K562 (cell line): ENCODE measurements around the gene FNDC1. TPM values are rescaled to one million over a fixed set of nuclear protein-coding genes. Genes with fewer than 3 reads are reported as not detected.

ENCODE experiments used
- ATAC-seq: fragments of 200-7000 bp; cut with Tn5 transposase; 3 replicates; pipeline ENCODE4 v1.9.1; 2020; ENCODE audit warnings: moderate library complexity
- BruUV-seq: library from RNA; stranded (reverse); fragments of 400-500 nt; replicated peaks from 2 replicates; lab custom pipeline; 2021; lab: Mats Ljungman, UMichigan
- CTCF ChIA-PET: fragments of 300-600 bp; formaldehyde crosslinking; extraction: SDS; loops from one replicate; lab custom pipeline; 2021; ENCODE audit warnings: low intra/inter-chr PET ratio; lab: Yijun Ruan, JAX
- POLR2A ChIA-PET: fragments of 300-600, 350-650 bp; sonication (Branson Sonifier 250); formaldehyde crosslinking; extraction: SDS; loops from one replicate; lab custom pipeline; 2021; ENCODE audit warnings: antibody characterized with exemption, inconsistent platforms; lab: Yijun Ruan, JAX
- DNase-seq, 4 experiments: peaks; one replicate each; pipeline versions ENCODE4 v3.0.0 to v3.0.0-alpha.2; 2011 to 2018; ENCODE audit warnings: low spot score in 3 of 4, mixed read lengths in 3 of 4; ENCODE audit errors: extremely low read depth in 1 of 4
- FAIRE-seq: peaks from 2 replicates; lab custom pipeline; 2011; peaks lifted over from hg19 to GRCh38; lab: Jason Lieb, UNC
- H2AFZ ChIP-seq: 2 replicates; pipeline ENCODE4 v1.6.0; 2011; ENCODE audit warnings: low read depth, low read length, control low read depth, inconsistent platforms
- H3K27ac ChIP-seq: fragments of 200-600 bp; 3 replicates; pipeline ENCODE4 v1.8.0; 2011; ENCODE audit warnings: low read depth, mild to moderate bottlenecking, control low read depth, inconsistent platforms, low read length, moderate library complexity, mixed read lengths; ENCODE audit errors: extremely low read depth
- H3K27me3 ChIP-seq, 2 experiments: fragments of 300-600 bp in 1 of 2; 2 replicates in 1 of 2; 3 replicates in 1 of 2; pipeline versions ENCODE4 v1.6.0 to v1.8.0; 2011; ENCODE audit warnings: inconsistent platforms in 2 of 2, low read length in 2 of 2, mild to moderate bottlenecking in 1 of 2, mixed read lengths in 1 of 2, moderate library complexity in 1 of 2; ENCODE audit not compliant: control insufficient read depth in 2 of 2, insufficient read depth in 2 of 2
- H3K36me3 ChIP-seq: fragments of 300-600 bp; 3 replicates; pipeline ENCODE4 v1.8.0; 2011; ENCODE audit warnings: mild to moderate bottlenecking, low read length, inconsistent platforms; ENCODE audit not compliant: control insufficient read depth, insufficient read depth
- H3K4me1 ChIP-seq, 2 experiments: fragments of 200-600 bp in 1 of 2; replicated peaks in 1 of 2; 2 replicates in 1 of 2; 3 replicates in 1 of 2; pipeline versions ENCODE4 v1.5.1 to v1.8.0; 2011; ENCODE audit warnings: inconsistent platforms in 2 of 2, low read length in 2 of 2, mild to moderate bottlenecking in 1 of 2, mixed read lengths in 1 of 2, moderate library complexity in 1 of 2; ENCODE audit not compliant: control insufficient read depth in 2 of 2, insufficient read depth in 2 of 2
- H3K4me2 ChIP-seq: 2 replicates; pipeline ENCODE4 v1.6.1; 2011; ENCODE audit warnings: low read length, control low read depth, inconsistent platforms, mixed read lengths; ENCODE audit not compliant: insufficient read depth
- H3K4me3 ChIP-seq: fragments of 200-600 bp; sonication (generic), shearing (Covaris generic); 2 replicates; pipeline ENCODE4 v1.5.1; 2016; ENCODE audit warnings: control low read depth, inconsistent platforms
- H3K79me2 ChIP-seq: fragments of 200-600 bp; 3 replicates; pipeline ENCODE4 v1.8.0; 2011; ENCODE audit warnings: low read length, inconsistent platforms; ENCODE audit not compliant: control insufficient read depth, insufficient read depth
- H3K9ac ChIP-seq, 2 experiments: 2 replicates each; pipeline versions ENCODE4 v1.6.0 to v1.6.1; 2011; ENCODE audit warnings: low read depth in 2 of 2, low read length in 2 of 2, control low read depth in 1 of 2, inconsistent platforms in 1 of 2, mild to moderate bottlenecking in 1 of 2, mixed read lengths in 1 of 2; ENCODE audit not compliant: insufficient read depth in 1 of 2
- H3K9me1 ChIP-seq: one replicate; pipeline ENCODE4 v1.6.0; 2011; ENCODE audit warnings: inconsistent platforms, mild to moderate bottlenecking, low read length, moderate library complexity; ENCODE audit not compliant: control insufficient read depth, insufficient read depth
- H3K9me3 ChIP-seq: replicated peaks from 2 replicates; pipeline ENCODE4 v1.5.1; 2011; ENCODE audit warnings: low read depth, low read length, inconsistent platforms; ENCODE audit not compliant: control insufficient read depth, insufficient read depth
- H4K20me1 ChIP-seq: replicated peaks from 2 replicates; pipeline ENCODE4 v1.6.1; 2011; ENCODE audit warnings: low read length, inconsistent platforms, mixed read lengths; ENCODE audit not compliant: control insufficient read depth, insufficient read depth
- ARID2 ChIP-seq: fragments of 450-650 bp; IDR thresholded peaks from 2 replicates; pipeline ENCODE4 v1.6.1; 2017; ENCODE audit warnings: antibody characterized with exemption, mild to moderate bottlenecking
- ATF2 ChIP-seq: sonication (generic); formaldehyde crosslinking; IDR thresholded peaks from 2 replicates; pipeline ENCODE4 v1.8.1; 2022; ENCODE audit warnings: missing genetic modification reagents
- ATF4 ChIP-seq: fragments of 450-650 bp; formaldehyde crosslinking; IDR thresholded peaks from 2 replicates; pipeline ENCODE4 v1.4.0; 2022; ENCODE audit warnings: mild to moderate bottlenecking, moderate library complexity
- CBFB ChIP-seq: sonication (generic); formaldehyde crosslinking; IDR thresholded peaks from 2 replicates; pipeline ENCODE4 v1.4.0; 2020; ENCODE audit warnings: mild to moderate bottlenecking, missing genetic modification reagents
- ELF1 ChIP-seq: fragments of 200-800 bp; sonication (Bioruptor generic); IDR thresholded peaks from 2 replicates; pipeline ENCODE4 v1.6.1; 2016; ENCODE audit warnings: missing genetic modification characterization, missing compliant biosample characterization
- HNRNPL ChIP-seq: fragments of 200-400 bp; formaldehyde crosslinking; IDR thresholded peaks from 2 replicates; pipeline ENCODE4 v1.6.1; 2017; ENCODE audit warnings: low read depth, mild to moderate bottlenecking, low read length
- LEF1 ChIP-seq: fragments of 450-650 bp; IDR thresholded peaks from 2 replicates; pipeline ENCODE4 v1.6.1; 2016; ENCODE audit warnings: mild to moderate bottlenecking
- NKRF ChIP-seq: fragments of 450-650 bp; IDR thresholded peaks from 2 replicates; pipeline ENCODE4 v1.6.1; 2016; ENCODE audit warnings: borderline replicate concordance
- NONO ChIP-seq, 2 experiments: fragments of 200-400 bp in 1 of 2; fragments of 450-650 bp in 1 of 2; formaldehyde crosslinking in 1 of 2; IDR thresholded peaks; 2 replicates each; pipeline ENCODE4 v1.6.1; 2017; ENCODE audit warnings: low read depth in 2 of 2, mild to moderate bottlenecking in 2 of 2, moderate library complexity in 2 of 2, low read length in 1 of 2
- TEAD4 ChIP-seq, 2 experiments: sonication (generic) in 1 of 2; formaldehyde crosslinking in 1 of 2; IDR thresholded peaks; 2 replicates each; pipeline versions ENCODE4 v1.6.1 to v1.8.0; 2012 to 2022; ENCODE audit warnings: borderline replicate concordance in 1 of 2, inconsistent platforms in 1 of 2, low read length in 1 of 2, mild to moderate bottlenecking in 1 of 2, missing genetic modification reagents in 1 of 2
- ZBTB8A ChIP-seq: fragments of 450-650 bp; IDR thresholded peaks from 2 replicates; pipeline ENCODE4 v1.6.1; 2018; ENCODE audit warnings: mild to moderate bottlenecking, moderate library complexity; ENCODE audit not compliant: partially characterized antibody
- WGBS: fragments of 100-300 bp; shearing (Covaris generic); methylation state at CpG from one replicate; pipeline ENCODE4 v1.1.6; 2016; ENCODE audit warnings: low coverage, mixed read lengths; ENCODE audit not compliant: insufficient coverage; ENCODE audit errors: missing lambda C conversion rate; 5-methylcytosine and 5-hydroxymethylcytosine counted together
- in situ Hi-C: fragments of 300-500 bp; cut with MboI; formaldehyde crosslinking; loops from 4 replicates; pipeline ENCODE4 v1.15.0; 2018; ENCODE audit warnings: inconsistent platforms, mixed read lengths
- intact Hi-C: fragments of 100-400 bp; cut with micrococcal nuclease; formaldehyde crosslinking; loops from 2 replicates; pipeline ENCODE4 v1.14.2; 2022
- polyA plus RNA-seq, 8 experiments: library from polyadenylated mRNA; depleted of rRNA in 4 of 8; stranded (reverse) in 5 of 8; unstranded in 3 of 8; fragments of >200 nt; fragmentation: Nextera tagmentation in 2 of 8; fragmentation: Illumina TruSeq in 1 of 8; extraction: Ambion mirVana in 2 of 8; extraction: Trizol in 1 of 8; gene quantifications; 2 replicates each; pipeline versions ENCODE4 v1.2.1 to v1.2.3, GENCODE V29; 2011 to 2014; ENCODE audit warnings: inconsistent platforms in 1 of 8, missing spikeins in 1 of 8
- total RNA-seq, 7 experiments: library from RNA; depleted of rRNA in 6 of 7; stranded (reverse); fragments of >200 nt in 6 of 7; fragmentation: Illumina TruSeq in 2 of 7; extraction: Trizol in 2 of 7; gene quantifications; 2 replicates each; pipeline versions ENCODE4 v1.2.1 to v1.2.3, GENCODE V29; 2011 to 2021; ENCODE audit warnings: low replicate concordance in 1 of 7

FNDC1 gene
- total and polyA plus RNA-seq, 9 of the 15 experiments (the other 6 are each of a cell fraction or from before 2014, with no cell fraction given): not detected

GRCh38 chr6:159126590-159126989 is 42.6 kb upstream of the FNDC1 start (continued):
- TF ChIP-seq ATF2 (CRISPR knock-in tag): no peak
- TF ChIP-seq TEAD4 (IDR thresholded peaks at IDR 0.05; ENCODE audit: low read length): no peak
- TF ChIP-seq TEAD4 (CRISPR knock-in tag; IDR thresholded peaks at IDR 0.05; ENCODE audit: borderline replicate concordance): no peak
- TF ChIP-seq NKRF: no peak

GRCh38 chr6:159127701-159128100 is 41.5 kb upstream of the FNDC1 start:
- no peak overlapping the region for H3K4me3 ChIP-seq
- ChIA-PET CTCF (no interaction called here), POLR2A (interaction anchor here (0.7 kb wide), 1 partner anchor 9 kb away, joined by 3 read pairs; no protein-coding TSS in a partner anchor)
- intact Hi-C loops (no loop called here), in situ Hi-C loops (no loop called here)
- no peak for FAIRE-seq
- no peak overlapping the region for H3K4me2 ChIP-seq
- H3K9me3 ChIP-seq: no peaks in the 10 kb centered on the region
- no peak overlapping the region for H3K9ac ChIP-seq
- H3K9me1 ChIP-seq: no peaks in the 10 kb centered on the region
- peaks cover 60 to 63% of the 10 kb centered on the region in 2 experiments for H3K27me3 ChIP-seq
- H3K36me3 ChIP-seq: no peaks in the 10 kb centered on the region
- peaks cover 0 to 9% of the 10 kb centered on the region in 2 experiments; a peak in 1 of 5 replicates for H3K4me1 ChIP-seq
- no peaks in the 10 kb centered on the region for H3K79me2 ChIP-seq
- DNase-seq: no peak
- H4K20me1 ChIP-seq: no peaks in the 10 kb centered on the region
- H2AFZ ChIP-seq: no peak overlapping the region
- no peak for ATAC-seq
- H3K27ac ChIP-seq: no peak overlapping the region
- no TSS peak for BruUV-seq
- WGBS: 6% methylated on average over 12 of the region's 12 CpGs
- TF ChIP-seq LEF1 (no peak), CBFB (CRISPR knock-in tag) (no peak), NONO (IDR thresholded peaks at IDR 0.05; ENCODE audit: low read depth in 2 of 2, low read length in 1 of 2) (no peak), ZBTB8A (no peak), HNRNPL (no peak), ARID2 (no peak), ATF4 (CRISPR knock-in tag) (no peak), ELF1 (tag) (no peak)
